Measurements from ENCODE around the gene CAPSL. TPM values are rescaled to one million over a fixed set of nuclear protein-coding genes. Genes with fewer than 3 reads are reported as not detected.
A peak's percentile ranks its signal among the peaks of the same experiment; 100 is the strongest.

The CAPSL gene
- total RNA-seq, 1 experiment from 2014 or later: not detected

DNA sequence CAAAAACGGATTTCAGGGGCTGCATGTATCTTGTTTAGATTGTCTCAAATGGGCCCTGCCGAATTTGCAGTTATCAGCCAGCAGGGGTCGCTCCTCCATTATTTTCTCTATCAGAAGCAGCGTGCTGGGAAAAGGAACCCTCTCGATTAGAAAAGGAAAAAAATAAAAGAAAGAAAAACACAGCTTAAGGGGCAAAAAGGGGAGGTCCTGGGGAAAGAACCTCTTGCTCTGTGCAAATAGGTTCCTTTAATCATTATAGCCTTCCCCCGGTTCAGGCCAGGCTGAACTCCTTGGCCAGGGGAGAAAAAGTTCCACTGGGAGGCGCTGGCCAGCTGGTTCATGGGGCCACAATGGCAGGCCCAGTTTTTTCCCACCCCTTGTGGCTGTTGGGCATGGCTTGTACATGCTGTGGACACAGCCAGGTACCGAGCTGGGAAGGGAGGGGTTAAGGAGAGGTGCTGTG lies 25.0 kb upstream of the CAPSL start:
- Histone ChIP-seq H3K36me3 (ENCODE audit: low read depth) (no peaks in the 10 kb centered on the region), H3K4me3 (no peak overlapping the region), H3K27ac (no peak overlapping the region), H3K9me2 (ENCODE audit: insufficient read depth) (no peaks in the 10 kb centered on the region), H3K4me2 (no peak overlapping the region), H4K20me1 (ENCODE audit: insufficient read depth) (no peaks in the 10 kb centered on the region), H3K4me1 (replicated peaks; ENCODE audit: insufficient read depth) (no peaks in the 10 kb centered on the region), H3F3A (ENCODE audit: insufficient read depth, low read depth) (no peaks in the 10 kb centered on the region), H3K27me3 (ENCODE audit: insufficient read depth, low read depth) (0 out of 2 replicates have a peak, but pooled peaks cover 15% of the 10 kb centered on the region), H3K79me2 (ENCODE audit: low read depth) (no peaks in the 10 kb centered on the region), H3K9me3 (ENCODE audit: insufficient read depth, low read depth) (no peaks in the 10 kb centered on the region), H2AFZ (no peak overlapping the region)
- ChIA-PET CTCF (no interaction called here), POLR2A (ENCODE audit: unreplicated experiment) (no interaction called here)
- intact Hi-C loops (cut with micrococcal nuclease; ENCODE audit: unreplicated experiment): no loop called here
- no peak for DNase-seq
- no TSS peak for BruUV-seq (replicated peaks)
- TF ChIP-seq, protein P1, sequence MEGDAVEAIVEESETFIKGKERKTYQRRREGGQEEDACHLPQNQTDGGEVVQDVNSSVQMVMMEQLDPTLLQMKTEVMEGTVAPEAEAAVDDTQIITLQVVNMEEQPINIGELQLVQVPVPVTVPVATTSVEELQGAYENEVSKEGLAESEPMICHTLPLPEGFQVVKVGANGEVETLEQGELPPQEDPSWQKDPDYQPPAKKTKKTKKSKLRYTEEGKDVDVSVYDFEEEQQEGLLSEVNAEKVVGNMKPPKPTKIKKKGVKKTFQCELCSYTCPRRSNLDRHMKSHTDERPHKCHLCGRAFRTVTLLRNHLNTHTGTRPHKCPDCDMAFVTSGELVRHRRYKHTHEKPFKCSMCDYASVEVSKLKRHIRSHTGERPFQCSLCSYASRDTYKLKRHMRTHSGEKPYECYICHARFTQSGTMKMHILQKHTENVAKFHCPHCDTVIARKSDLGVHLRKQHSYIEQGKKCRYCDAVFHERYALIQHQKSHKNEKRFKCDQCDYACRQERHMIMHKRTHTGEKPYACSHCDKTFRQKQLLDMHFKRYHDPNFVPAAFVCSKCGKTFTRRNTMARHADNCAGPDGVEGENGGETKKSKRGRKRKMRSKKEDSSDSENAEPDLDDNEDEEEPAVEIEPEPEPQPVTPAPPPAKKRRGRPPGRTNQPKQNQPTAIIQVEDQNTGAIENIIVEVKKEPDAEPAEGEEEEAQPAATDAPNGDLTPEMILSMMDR (conservative IDR thresholded peaks at IDR 0.05): peak; percentile 71
- no peak for TF ChIP-seq EZH2 (IDR thresholded peaks at IDR 0.05; ENCODE audit: low read depth)

DNA sequence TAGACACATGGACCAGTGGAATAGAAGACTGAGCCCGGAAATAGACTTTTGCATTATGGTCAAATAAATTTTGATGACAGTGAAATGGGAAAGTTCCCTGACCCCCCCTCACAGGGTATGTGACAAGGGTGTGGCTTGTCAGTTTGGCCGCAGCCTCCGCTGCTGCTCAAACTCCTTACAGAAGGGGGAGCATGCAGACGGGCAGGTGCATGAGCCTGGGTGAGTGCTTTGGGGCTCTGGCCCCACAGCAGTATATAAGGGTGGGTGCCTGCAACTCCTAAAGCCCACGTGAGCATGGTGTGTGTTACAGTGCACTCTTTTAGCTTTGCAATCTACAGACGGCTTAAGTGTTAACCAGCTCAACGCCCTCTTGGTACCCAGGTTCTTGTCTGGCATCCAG lies 21.9 kb upstream of the CAPSL start:
- intact Hi-C loops (cut with micrococcal nuclease; ENCODE audit: unreplicated experiment): no loop called here
- ChIA-PET CTCF (no interaction called here), POLR2A (ENCODE audit: unreplicated experiment) (no interaction called here)
- no peaks in the 10 kb centered on the region for H4K20me1 ChIP-seq (ENCODE audit: insufficient read depth)
- no peaks in the 10 kb centered on the region for H3K79me2 ChIP-seq (ENCODE audit: low read depth)
- H3K36me3 ChIP-seq (ENCODE audit: low read depth): no peaks in the 10 kb centered on the region
- no peaks in the 10 kb centered on the region for H3F3A ChIP-seq (ENCODE audit: insufficient read depth, low read depth)
- no peaks in the 10 kb centered on the region for H3K9me2 ChIP-seq (ENCODE audit: insufficient read depth)
- no peak overlapping the region for H3K27ac ChIP-seq
- DNase-seq: no peak
- TF ChIP-seq, protein P1 (conservative IDR thresholded peaks at IDR 0.05): no peak
- no peak for TF ChIP-seq EZH2 (IDR thresholded peaks at IDR 0.05; ENCODE audit: low read depth)
- no peaks in the 10 kb centered on the region for H3K4me1 ChIP-seq (replicated peaks; ENCODE audit: insufficient read depth)
- H3K27me3 ChIP-seq (ENCODE audit: insufficient read depth, low read depth): peaks cover 30% of the 10 kb centered on the region
- no peaks in the 10 kb centered on the region for H3K9me3 ChIP-seq (ENCODE audit: insufficient read depth, low read depth)
- BruUV-seq (replicated peaks): no TSS peak
- no peak overlapping the region for H3K4me2 ChIP-seq
- H2AFZ ChIP-seq: no peak overlapping the region
- no peak overlapping the region for H3K4me3 ChIP-seq

DNA sequence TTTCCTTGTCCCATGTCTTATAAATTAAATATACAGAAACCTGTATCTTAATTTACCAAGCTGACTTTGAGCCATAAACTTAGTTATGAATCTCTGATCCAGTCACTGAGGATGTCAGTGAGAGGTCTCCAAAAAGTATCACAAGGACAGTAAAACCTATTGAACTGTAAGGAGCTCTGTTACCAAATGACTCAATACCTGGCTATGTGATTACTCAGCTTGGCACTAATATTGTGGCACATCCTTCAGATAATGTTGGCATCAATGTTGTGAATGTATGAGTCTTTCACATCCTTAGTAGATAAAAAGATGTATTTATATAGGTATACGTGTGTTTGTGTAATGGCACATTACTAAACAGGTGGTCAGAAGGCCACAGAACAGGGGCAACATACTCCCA lies 18.0 kb upstream of the CAPSL start:
- no peaks in the 10 kb centered on the region for H3F3A ChIP-seq (ENCODE audit: insufficient read depth, low read depth)
- H3K4me3 ChIP-seq: no peak overlapping the region
- no peak overlapping the region for H3K27ac ChIP-seq
- H3K27me3 ChIP-seq (ENCODE audit: insufficient read depth, low read depth): peaks cover 69% of the 10 kb centered on the region
- no peaks in the 10 kb centered on the region for H3K4me1 ChIP-seq (replicated peaks; ENCODE audit: insufficient read depth)
- POLR2A ChIA-PET (ENCODE audit: unreplicated experiment): no interaction called here
- CTCF ChIA-PET: no interaction called here
- no peaks in the 10 kb centered on the region for H3K79me2 ChIP-seq (ENCODE audit: low read depth)
- no peak for TF ChIP-seq EZH2 (IDR thresholded peaks at IDR 0.05; ENCODE audit: low read depth)
- TF ChIP-seq, protein P1 (conservative IDR thresholded peaks at IDR 0.05): no peak
- intact Hi-C loops (cut with micrococcal nuclease; ENCODE audit: unreplicated experiment): no loop called here
- no peaks in the 10 kb centered on the region for H3K9me2 ChIP-seq (ENCODE audit: insufficient read depth)
- DNase-seq: peak in 1 of 2 experiments; percentile 34
- no peaks in the 10 kb centered on the region for H4K20me1 ChIP-seq (ENCODE audit: insufficient read depth)
- H3K9me3 ChIP-seq (ENCODE audit: insufficient read depth, low read depth): no peaks in the 10 kb centered on the region
- no peaks in the 10 kb centered on the region for H3K36me3 ChIP-seq (ENCODE audit: low read depth)
- H3K4me2 ChIP-seq: no peak overlapping the region
- no peak overlapping the region for H2AFZ ChIP-seq
- BruUV-seq (replicated peaks): no TSS peak

Data from PC-9 (cell line).